GM19328 (cell line): ENCODE measurements around the gene RFX4.

ENCODE experiments used
- ATAC-seq: cut with Tn5 transposase; IDR thresholded peaks from one replicate; pipeline ENCODE4 v1.9.1; 2021; ENCODE audit warnings: mild to moderate bottlenecking, moderate library complexity; ENCODE audit not compliant: unreplicated experiment

RFX4 gene

GRCh38 chr12:106791531-106791930 lies 208.7 kb downstream of the RFX4 start:
- ATAC-seq = no peak

- ATAC-seq = no peak
Measured at GRCh38 chr12:106794369-106794768, 211.6 kb downstream of the RFX4 start.

- no peak for ATAC-seq
Measured at GRCh38 chr12:106801167-106801708, 218.4 kb downstream of the RFX4 start.

GRCh38 chr12:106801830-106802533 lies 219.2 kb downstream of the RFX4 start:
- no peak for ATAC-seq

- no peak for ATAC-seq
Measured at GRCh38 chr12:106804668-106805067, 221.9 kb downstream of the RFX4 start.
